COLO668 (cell line): ENCODE results near the gene CCR2.

Source experiments
- DNase-seq: peaks from one replicate; lab custom pipeline; 2025; ENCODE audit not compliant: unreplicated experiment; lab: John Stamatoyannopoulos, UW

Gene CCR2

GRCh38 chr3:46354478-46354877 lies 567 bp downstream of the CCR2 start:
- no peak for DNase-seq

- no peak for DNase-seq
Observed at GRCh38 chr3:46354984-46355383, 1.1 kb downstream of the CCR2 start.

GRCh38 chr3:46356276-46356675 lies 2.4 kb downstream of the CCR2 start:
- DNase-seq: no peak

GRCh38 chr3:46356909-46357308 lies 3.0 kb downstream of the CCR2 start:
- no peak for DNase-seq

GRCh38 chr3:46358466-46358865 lies 4.6 kb downstream of the CCR2 start:
- DNase-seq: no peak

- DNase-seq: peak; percentile 29
Observed at GRCh38 chr3:46359733-46360493, 6.0 kb downstream of the CCR2 start.

GRCh38 chr3:46360907-46361306 lies 7.0 kb downstream of the CCR2 start:
- DNase-seq: no peak

- DNase-seq: no peak
Observed at GRCh38 chr3:46361408-46362283, 7.7 kb downstream of the CCR2 start.

GRCh38 chr3:46365041-46365440 lies 11.1 kb downstream of the CCR2 start:
- DNase-seq: no peak

GRCh38 chr3:46365737-46366524 lies 12.0 kb downstream of the CCR2 start:
- no peak for DNase-seq

GRCh38 chr3:46367811-46368210 lies 13.9 kb downstream of the CCR2 start:
- no peak for DNase-seq

- DNase-seq: no peak
Observed at GRCh38 chr3:46368569-46368968, 14.7 kb downstream of the CCR2 start.

- no peak for DNase-seq
Observed at GRCh38 chr3:46369151-46369550, 15.2 kb downstream of the CCR2 start.

GRCh38 chr3:46369675-46370132 lies 15.8 kb downstream of the CCR2 start:
- DNase-seq: no peak

- DNase-seq: no peak
Observed at GRCh38 chr3:46370839-46371518, 17.1 kb downstream of the CCR2 start, which contains the start of gene CCR5. Gene CCR5 (plus strand): TSS chr3:46370946. CDS start chr3:46372903, 1,957 bp downstream.

GRCh38 chr3:46371519-46372340 lies 17.8 kb downstream of the CCR2 start:
- no peak for DNase-seq

- DNase-seq: no peak
Observed at GRCh38 chr3:46372492-46373359, 18.8 kb downstream of the CCR2 start.

- no peak for DNase-seq
Observed at GRCh38 chr3:46374755-46375154, 20.8 kb downstream of the CCR2 start.

GRCh38 chr3:46375218-46375617 lies 21.3 kb downstream of the CCR2 start:
- no peak for DNase-seq
